Measurements from ENCODE around the gene PDE7B.

PDE7B gene

DNA sequence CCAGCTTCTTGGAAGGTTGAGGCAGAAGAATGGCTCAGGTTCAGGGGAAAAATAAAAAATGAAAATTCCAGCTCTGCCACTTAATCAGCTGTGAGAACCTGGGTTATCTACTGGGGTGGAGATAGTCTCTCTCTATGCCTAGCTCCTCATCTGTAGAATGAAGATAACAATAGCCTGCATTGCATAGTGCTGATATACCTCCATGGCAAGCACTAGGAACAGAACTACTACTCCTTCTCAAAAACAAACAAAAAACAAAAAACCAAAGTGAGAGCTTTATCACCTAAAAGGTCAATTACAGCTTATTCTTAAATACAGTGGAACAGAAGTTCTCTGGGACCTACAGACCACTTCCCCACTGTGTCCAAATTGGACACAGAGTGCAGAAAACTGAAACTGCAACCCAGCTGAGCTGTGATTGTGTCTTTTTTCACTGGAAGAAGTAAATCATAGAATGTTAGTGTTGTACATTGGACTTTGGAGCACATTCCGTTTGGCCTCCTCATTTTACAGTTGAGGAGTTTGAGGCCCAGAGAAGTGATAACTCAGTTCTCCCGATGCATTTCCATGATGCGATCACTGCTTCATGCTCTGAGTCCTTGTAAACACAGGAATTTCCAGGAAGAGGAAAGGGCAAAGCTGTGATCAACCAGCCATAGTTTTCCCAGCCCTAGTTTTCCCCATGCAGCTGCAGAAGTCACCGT is 375.3 kb downstream of the PDE7B start:
- WGBS, 2 experiments (ENCODE audit: insufficient coverage in 2 of 2), result 84 to 92% methylated on average over 3 of the region's 4 CpGs
- H3K36me3 ChIP-seq (ENCODE audit: control insufficient read depth, insufficient read depth, low read length), result peaks cover 3% of the 10 kb centered on the region
- no peaks in the 10 kb centered on the region for H3K9me3 ChIP-seq (ENCODE audit: control insufficient read depth, low read length)
- no peaks in the 10 kb centered on the region for H3K4me1 ChIP-seq (ENCODE audit: control insufficient read depth, insufficient read depth, low read length, poor library complexity, severe bottlenecking)
- no peak overlapping the region for H3K4me3 ChIP-seq (ENCODE audit: extremely low read depth, insufficient read depth, low read length, poor library complexity, severe bottlenecking)
- H3K27ac ChIP-seq (ENCODE audit: low read depth, low read length, severe bottlenecking), result no peak overlapping the region

DNA sequence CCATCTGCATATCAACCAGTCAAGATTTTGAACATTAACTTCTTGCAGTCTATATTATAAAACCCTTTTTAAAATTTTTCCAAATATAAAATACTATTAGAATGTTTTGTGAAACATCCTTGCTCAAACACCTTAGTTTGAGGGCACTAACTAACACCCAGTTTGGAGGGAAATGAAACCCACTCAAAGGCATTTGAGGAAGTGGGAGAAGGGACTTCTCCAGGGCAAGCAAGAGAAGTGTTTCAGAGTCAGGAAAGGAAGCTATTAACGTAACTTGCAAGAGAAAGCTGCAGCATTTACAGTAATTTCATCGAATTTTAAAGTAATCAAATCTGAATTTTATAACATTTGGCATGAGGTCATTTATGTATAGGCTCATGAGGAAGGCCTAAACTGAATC is 377.3 kb downstream of the PDE7B start:
- no peak overlapping the region for H3K4me3 ChIP-seq (ENCODE audit: extremely low read depth, insufficient read depth, low read length, poor library complexity, severe bottlenecking)
- no peak overlapping the region for H3K27ac ChIP-seq (ENCODE audit: low read depth, low read length, severe bottlenecking)
- H3K9me3 ChIP-seq (ENCODE audit: control insufficient read depth, low read length), result no peaks in the 10 kb centered on the region
- peaks cover 3% of the 10 kb centered on the region for H3K36me3 ChIP-seq (ENCODE audit: control insufficient read depth, insufficient read depth, low read length)
- 83% methylated on average over 1 of the region's 2 CpGs; no CpG with 5 or more reads in 1 of the 2 experiments for WGBS, 2 experiments (ENCODE audit: insufficient coverage in 2 of 2)
- H3K4me1 ChIP-seq (ENCODE audit: control insufficient read depth, insufficient read depth, low read length, poor library complexity, severe bottlenecking), result no peaks in the 10 kb centered on the region

DNA sequence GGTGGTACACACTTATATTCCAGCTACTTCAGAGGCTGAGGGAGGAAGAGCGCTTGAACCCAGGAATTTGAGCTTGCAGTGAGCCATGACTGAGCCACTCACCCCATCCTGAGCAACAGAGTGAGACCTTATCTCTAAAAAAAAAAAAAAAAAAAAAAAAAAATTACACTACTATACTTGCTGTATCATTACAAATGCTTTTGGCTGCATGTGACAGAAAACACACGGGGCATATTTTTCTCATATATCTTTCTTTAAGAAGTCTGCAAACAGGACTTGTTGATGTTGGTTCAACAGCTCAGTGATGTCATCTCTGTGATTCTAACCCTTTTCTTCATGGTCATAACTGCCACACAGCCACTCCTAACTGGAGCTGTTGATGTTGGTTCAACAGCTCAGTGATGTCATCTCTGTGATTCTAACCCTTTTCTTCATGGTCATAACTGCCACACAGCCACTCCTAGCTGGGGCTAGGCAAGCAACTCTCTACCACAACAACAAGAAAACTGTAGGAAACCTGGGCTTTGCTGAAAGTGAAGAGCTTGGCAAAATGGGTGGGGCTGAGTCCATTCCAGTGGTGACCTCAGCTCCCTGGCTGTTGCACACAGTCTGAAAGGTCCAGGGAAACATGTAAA is 378.8 kb downstream of the PDE7B start:
- no peaks in the 10 kb centered on the region for H3K9me3 ChIP-seq (ENCODE audit: control insufficient read depth, low read length)
- no peak overlapping the region for H3K27ac ChIP-seq (ENCODE audit: low read depth, low read length, severe bottlenecking)
- H3K36me3 ChIP-seq (ENCODE audit: control insufficient read depth, insufficient read depth, low read length), result peaks cover 6% of the 10 kb centered on the region
- no peaks in the 10 kb centered on the region for H3K4me1 ChIP-seq (ENCODE audit: control insufficient read depth, insufficient read depth, low read length, poor library complexity, severe bottlenecking)
- 100% methylated on average over 2 of the region's 2 CpGs; no CpG with 5 or more reads in 1 of the 2 experiments for WGBS, 2 experiments (ENCODE audit: insufficient coverage in 2 of 2)
- H3K4me3 ChIP-seq (ENCODE audit: extremely low read depth, insufficient read depth, low read length, poor library complexity, severe bottlenecking), result no peak overlapping the region

DNA sequence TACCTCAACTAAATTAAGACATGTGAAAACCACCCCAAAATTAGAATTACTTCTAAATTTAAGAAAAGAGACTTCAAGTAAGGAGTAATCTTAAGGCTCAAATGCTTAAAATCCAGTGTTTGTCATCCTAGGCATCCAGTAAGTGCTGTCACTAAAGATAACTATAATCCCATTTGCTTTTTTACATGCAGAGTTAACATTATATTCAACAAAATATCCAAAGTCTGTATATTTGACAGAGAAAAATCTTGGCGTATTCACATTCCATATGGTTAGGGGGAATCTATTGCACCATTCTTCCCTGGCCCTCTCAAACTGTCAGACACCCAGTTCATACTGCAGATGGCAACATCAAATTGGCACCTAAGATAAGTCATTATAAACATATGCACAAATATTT is 381.2 kb downstream of the PDE7B start:
- 100% methylated on average over 1 of the region's 1 CpG; no CpG with 5 or more reads in 1 of the 2 experiments for WGBS, 2 experiments (ENCODE audit: insufficient coverage in 2 of 2)
- no peaks in the 10 kb centered on the region for H3K4me1 ChIP-seq (ENCODE audit: control insufficient read depth, insufficient read depth, low read length, poor library complexity, severe bottlenecking)

DNA sequence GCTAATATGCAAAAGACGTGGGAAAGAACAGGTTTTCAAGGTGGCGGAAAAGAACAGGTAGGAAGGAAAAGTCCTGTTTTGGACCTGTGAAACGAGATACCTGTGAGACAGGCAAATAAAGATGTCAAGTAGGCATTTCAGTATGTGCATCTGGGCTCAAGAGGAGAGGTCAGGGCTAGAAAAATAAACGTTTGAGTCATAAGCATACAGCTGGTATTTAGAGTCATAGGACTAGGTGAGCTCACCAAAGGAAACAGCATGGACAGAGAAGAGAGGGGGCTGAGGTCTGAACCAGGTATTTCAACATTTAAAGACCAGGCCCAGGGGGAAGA is 383.7 kb downstream of the PDE7B start:
- no peaks in the 10 kb centered on the region for H3K4me1 ChIP-seq (ENCODE audit: control insufficient read depth, insufficient read depth, low read length, poor library complexity, severe bottlenecking)
- H3K9me3 ChIP-seq (ENCODE audit: control insufficient read depth, low read length), result no peaks in the 10 kb centered on the region
- H3K27ac ChIP-seq (ENCODE audit: low read depth, low read length, severe bottlenecking), result no peak overlapping the region
- H3K4me3 ChIP-seq (ENCODE audit: extremely low read depth, insufficient read depth, low read length, poor library complexity, severe bottlenecking), result no peak overlapping the region
- WGBS, 2 experiments (ENCODE audit: insufficient coverage in 2 of 2), result 90 to 92% methylated on average over 4 of the region's 4 CpGs
- H3K36me3 ChIP-seq (ENCODE audit: control insufficient read depth, insufficient read depth, low read length), result peaks cover 14% of the 10 kb centered on the region

More for the DNA sequence above, 381.2 kb downstream of the PDE7B start:
- Histone ChIP-seq H3K36me3 (ENCODE audit: control insufficient read depth, insufficient read depth, low read length) (peaks cover 9% of the 10 kb centered on the region), H3K27ac (ENCODE audit: low read depth, low read length, severe bottlenecking) (no peak overlapping the region), H3K4me3 (ENCODE audit: extremely low read depth, insufficient read depth, low read length, poor library complexity, severe bottlenecking) (no peak overlapping the region), H3K9me3 (ENCODE audit: control insufficient read depth, low read length) (no peaks in the 10 kb centered on the region)

DNA sequence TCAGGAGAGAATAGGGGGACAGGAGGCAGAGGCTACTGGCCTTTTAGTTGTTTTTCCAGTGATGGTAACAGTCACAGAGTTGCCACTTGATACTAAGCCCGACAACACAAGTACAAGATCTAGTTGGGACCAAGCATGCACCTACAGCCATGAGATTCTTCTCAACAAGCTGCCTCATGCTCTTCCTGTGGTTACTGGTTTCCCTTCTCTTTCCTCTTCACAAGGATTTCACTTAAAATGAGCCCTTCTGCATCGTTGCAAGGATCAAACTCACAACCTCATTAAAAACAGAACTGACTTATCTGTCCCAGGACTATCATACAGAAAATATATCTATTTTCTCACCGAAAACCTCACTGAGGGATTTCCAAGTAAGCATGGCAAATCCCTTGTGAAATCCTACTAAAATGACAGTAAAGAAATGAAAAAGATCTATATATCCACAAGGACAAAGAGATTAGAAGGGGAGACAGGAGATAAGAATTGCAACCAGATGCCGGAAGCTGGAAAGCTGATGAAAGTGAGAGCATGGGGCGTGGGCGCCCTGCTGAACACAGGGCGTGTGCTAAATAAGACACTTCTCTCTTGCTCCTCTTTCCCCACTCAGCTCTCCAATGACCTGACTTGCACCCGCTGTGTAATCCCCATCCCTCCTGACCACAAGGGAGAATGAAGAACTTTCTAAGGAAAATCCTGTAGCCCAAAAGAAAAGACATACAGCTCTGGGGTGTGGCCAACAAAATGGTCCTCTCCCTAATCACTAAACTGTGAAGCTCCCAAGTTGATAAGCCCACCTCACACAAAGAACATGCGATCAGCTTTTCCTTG is 385.2 kb downstream of the PDE7B start:
- Histone ChIP-seq H3K4me3 (ENCODE audit: extremely low read depth, insufficient read depth, low read length, poor library complexity, severe bottlenecking) (no peak overlapping the region), H3K4me1 (ENCODE audit: control insufficient read depth, insufficient read depth, low read length, poor library complexity, severe bottlenecking) (no peaks in the 10 kb centered on the region), H3K9me3 (ENCODE audit: control insufficient read depth, low read length) (no peaks in the 10 kb centered on the region), H3K27ac (ENCODE audit: low read depth, low read length, severe bottlenecking) (no peak overlapping the region), H3K36me3 (ENCODE audit: control insufficient read depth, insufficient read depth, low read length) (peaks cover 17% of the 10 kb centered on the region)
- WGBS, 2 experiments (ENCODE audit: insufficient coverage in 2 of 2), result 87 to 95% methylated on average over 4 to 7 of the region's 9 CpGs

DNA sequence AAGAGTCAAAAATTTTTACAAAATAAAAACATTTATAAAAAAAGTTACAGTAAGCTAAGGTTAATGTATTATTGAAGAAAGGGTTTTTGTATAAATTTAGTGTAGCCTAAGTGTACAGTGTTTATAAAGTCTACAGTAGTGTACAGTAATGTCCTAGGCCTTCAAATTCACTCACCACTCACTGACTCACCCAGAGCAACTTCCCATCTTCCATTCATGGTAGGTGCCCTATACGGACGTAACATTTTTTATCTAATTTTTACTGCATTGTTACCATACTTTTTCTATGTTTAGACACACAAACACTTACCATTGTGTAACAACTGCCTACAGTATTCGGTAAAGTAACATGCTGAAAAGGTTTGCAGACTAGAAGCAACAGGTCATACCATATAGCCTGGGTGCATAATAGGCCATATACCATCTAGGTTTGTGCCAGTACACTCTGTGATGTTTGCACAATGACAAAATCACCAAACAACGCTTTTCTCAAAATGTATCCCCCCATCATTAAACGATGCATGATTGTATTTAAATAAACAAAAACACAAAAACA is 392.6 kb downstream of the PDE7B start:
- Histone ChIP-seq H3K9me3 (ENCODE audit: control insufficient read depth, low read length) (no peaks in the 10 kb centered on the region), H3K4me3 (ENCODE audit: extremely low read depth, insufficient read depth, low read length, poor library complexity, severe bottlenecking) (no peak overlapping the region), H3K36me3 (ENCODE audit: control insufficient read depth, insufficient read depth, low read length) (peaks cover 21% of the 10 kb centered on the region), H3K27ac (ENCODE audit: low read depth, low read length, severe bottlenecking) (no peak overlapping the region), H3K4me1 (ENCODE audit: control insufficient read depth, insufficient read depth, low read length, poor library complexity, severe bottlenecking) (no peaks in the 10 kb centered on the region)
- 90 to 100% methylated on average over 3 of the region's 5 CpGs for WGBS, 2 experiments (ENCODE audit: insufficient coverage in 2 of 2)

Data from mesodermal cell (in vitro differentiated cells).